Posterior cingulate gyrus (tissue), 11 donors: ENCODE results near the gene DHX57.
"Not testable (repeated sequence)": the region's sequence is repeated elsewhere in the genome, so short reads cannot be mapped to it uniquely, and the experiment has no call there.

Experiments
- DNase-seq, 10 donors: peaks; one replicate each; pipeline versions ENCODE4 v3.0.0 to v3.0.0-alpha.2; 2020 to 2021; ENCODE audit warnings: mixed read lengths in 3 of 10
- intact Hi-C: fragments of 100-400 bp; cut with DNase I; formaldehyde crosslinking; loops from one replicate; pipeline ENCODE4 v1.15.1; 2023

Gene DHX57

DNA sequence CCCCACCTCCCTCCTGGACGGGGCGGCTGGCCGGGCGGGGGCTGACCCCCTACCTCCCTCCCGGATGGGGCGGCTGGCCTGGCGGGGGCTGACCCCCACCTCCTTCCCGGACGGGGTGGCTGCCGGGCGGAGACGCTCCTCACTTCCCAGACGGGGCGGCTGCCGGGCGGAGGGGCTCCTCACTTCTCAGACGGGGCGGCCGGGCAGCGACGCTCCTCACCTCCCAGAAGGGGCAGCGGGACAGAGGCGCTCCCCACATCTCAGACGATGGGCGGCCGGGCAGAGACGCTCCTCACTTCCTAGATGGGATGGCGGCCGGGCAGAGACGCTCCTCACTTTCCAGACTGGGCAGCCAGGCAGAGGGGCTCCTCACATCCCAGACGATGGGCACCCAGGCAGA is 119.8 kb downstream of the DHX57 start:
- intact Hi-C loops, DNase-seq: not testable (repeated sequence)

DNA sequence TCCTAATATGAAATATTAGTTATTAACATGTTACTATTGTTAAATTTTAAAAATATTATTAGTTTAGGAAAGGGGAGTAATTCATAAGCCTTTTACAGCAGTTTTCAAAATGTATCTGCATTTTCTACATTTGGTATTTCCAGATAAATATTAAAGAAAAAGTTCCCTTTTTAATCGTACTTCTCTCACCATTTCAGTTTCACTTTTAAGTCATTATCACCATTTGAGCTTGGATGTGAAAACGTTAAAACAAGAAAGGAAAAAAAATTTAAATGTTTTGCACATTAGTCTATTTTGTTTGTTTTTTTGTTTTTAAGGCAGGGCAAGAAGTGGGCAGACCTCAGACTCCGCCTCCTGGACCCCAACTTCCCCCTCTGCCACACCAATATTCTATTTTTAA is 121.2 kb downstream of the DHX57 start:
- intact Hi-C loops: no loop called here
- no peak for DNase-seq

DNA sequence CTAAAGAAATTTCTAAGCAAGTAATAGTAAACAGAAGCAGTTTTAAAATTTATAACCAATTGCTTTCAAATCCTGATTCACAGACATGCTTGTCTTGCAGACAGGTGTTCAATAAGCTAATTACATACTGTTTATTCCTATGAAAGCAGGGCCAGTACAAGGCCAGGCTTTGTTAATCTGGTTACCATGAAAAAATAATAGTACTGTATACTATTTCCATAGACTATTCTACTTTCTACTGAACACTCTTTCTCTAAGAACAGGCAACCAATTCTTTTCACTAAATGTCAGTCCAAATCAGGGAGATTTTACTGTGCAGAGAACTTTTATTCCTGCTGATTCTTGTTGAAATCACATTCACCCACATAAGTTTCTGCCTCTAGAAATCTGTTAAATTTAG is 121.7 kb downstream of the DHX57 start:
- no peak for DNase-seq
- intact Hi-C loops: no loop called here

- DNase-seq: peak in 1 of 10 donors; percentile 17
These were observed 123.9 kb downstream of the DHX57 start for GRCh38 chr2:38751596-38752410.

GRCh38 chr2:38750891-38751595 is 124.7 kb downstream of the DHX57 start, which contains the start of gene SRSF7:
Gene SRSF7 (minus strand): TSS chr2:38751361. CDS start chr2:38751256, 105 bp downstream.
- peak; percentile 92 to 99 (median 96) for DNase-seq
- intact Hi-C loops: loop anchor here (1.0 to 2.0 kb wide), 2 partner anchors 27 to 148 kb away; partner anchors contain the start of genes GEMIN6 and HNRNPLL

More at GRCh38 chr2:38751596-38752410, 123.9 kb downstream of the DHX57 start:
- intact Hi-C loops: loop anchor here (1.0 to 2.0 kb wide), 2 partner anchors 26 to 149 kb away; partner anchors contain the start of genes GEMIN6 and HNRNPLL

- intact Hi-C loops: loop anchor here (2.0 kb wide), 1 partner anchor 147 kb away; the partner anchor contains the start of gene HNRNPLL
- DNase-seq: peak; percentile 22 to 93 (median 46)
These were observed 125.5 kb downstream of the DHX57 start for GRCh38 chr2:38750011-38750890.

- intact Hi-C loops: no loop called here
- no peak for DNase-seq
These were observed 126.6 kb downstream of the DHX57 start for GRCh38 chr2:38748943-38749804.

DNA sequence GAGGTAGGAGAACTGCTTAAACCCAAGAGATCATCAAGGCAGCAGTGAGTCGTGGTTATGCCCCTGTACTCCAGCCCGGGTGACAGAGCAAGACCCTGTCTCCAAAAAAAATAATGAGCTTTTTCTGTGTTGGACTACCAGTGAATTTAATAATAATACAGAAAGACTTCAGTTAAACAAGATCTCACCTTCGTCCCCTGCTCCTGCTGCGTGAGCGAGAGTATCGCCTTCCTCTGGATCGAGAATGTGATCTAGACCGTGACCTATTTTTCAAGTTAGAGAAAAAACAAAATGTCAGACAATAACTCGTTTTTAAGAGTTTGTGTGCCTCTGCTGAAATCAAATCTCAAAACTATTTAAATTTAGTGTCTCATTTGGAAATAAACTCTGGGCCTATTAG is 127.3 kb downstream of the DHX57 start:
- intact Hi-C loops: no loop called here
- DNase-seq: no peak

DNA sequence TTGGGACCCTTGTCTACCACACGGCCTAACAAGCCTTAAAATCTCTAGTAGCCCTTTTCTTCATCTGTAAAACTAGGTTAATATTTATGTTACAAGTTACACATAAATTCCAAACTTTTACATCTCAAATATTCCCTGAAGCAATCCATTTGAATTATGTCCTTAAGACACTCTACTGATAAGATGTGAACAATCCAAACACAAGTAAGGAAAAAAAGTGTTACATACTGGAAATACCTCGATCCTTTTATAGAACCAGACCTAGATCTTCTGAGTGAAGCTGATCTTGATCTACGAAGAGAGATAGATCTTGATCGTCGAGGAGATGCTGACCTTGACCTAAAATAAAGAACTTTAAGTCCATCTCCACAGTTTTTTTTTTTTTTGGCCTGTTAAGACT is 127.9 kb downstream of the DHX57 start:
- intact Hi-C loops: no loop called here
- no peak for DNase-seq
